H9 (cell line): ENCODE measurements around the gene MIPEP. TPM values are rescaled to one million over a fixed set of nuclear protein-coding genes. Genes with fewer than 3 reads are reported as not detected.

ENCODE experiments used
- DNase-seq: peaks from one replicate; pipeline ENCODE4 v3.0.0-alpha.2; 2017
- H2AFZ ChIP-seq: one replicate; pipeline ENCODE4 v1.6.1; 2013; ENCODE audit warnings: mild to moderate bottlenecking, low read length, control low read depth, moderate library complexity
- H2AK5ac ChIP-seq: 2 replicates; pipeline ENCODE4 v1.6.1; 2013; ENCODE audit warnings: low read length, control low read depth, mixed read lengths; ENCODE audit not compliant: insufficient read length
- H2BK120ac ChIP-seq: one replicate; pipeline ENCODE4 v1.6.1; 2013; ENCODE audit warnings: low read depth, mild to moderate bottlenecking, low read length, control low read depth, inconsistent platforms; ENCODE audit not compliant: poor library complexity, severe bottlenecking
- H2BK12ac ChIP-seq: 2 replicates; pipeline ENCODE4 v1.6.1; 2013; ENCODE audit warnings: low read length, control low read depth, mixed read lengths, low read depth; ENCODE audit not compliant: insufficient read length
- H2BK15ac ChIP-seq: 2 replicates; pipeline ENCODE4 v1.6.1; 2013; ENCODE audit warnings: low read depth, low read length, control low read depth
- H2BK20ac ChIP-seq: one replicate; pipeline ENCODE4 v1.6.1; 2013; ENCODE audit warnings: low read depth, mild to moderate bottlenecking, low read length, control low read depth, inconsistent platforms; ENCODE audit not compliant: poor library complexity, severe bottlenecking
- H2BK5ac ChIP-seq: 2 replicates; pipeline ENCODE4 v1.6.1; 2013; ENCODE audit warnings: low read length, control low read depth, mixed read lengths; ENCODE audit not compliant: insufficient read length
- H3K14ac ChIP-seq: 2 replicates; pipeline ENCODE4 v1.6.1; 2013; ENCODE audit warnings: low read length, control low read depth; ENCODE audit not compliant: insufficient read depth
- H3K18ac ChIP-seq: 2 replicates; pipeline ENCODE4 v1.6.1; 2013; ENCODE audit warnings: low read depth, mild to moderate bottlenecking, mixed read lengths, low read length, control low read depth; ENCODE audit not compliant: insufficient read length
- H3K23ac ChIP-seq: 2 replicates; pipeline ENCODE4 v1.6.1; 2013; ENCODE audit warnings: low read length, control low read depth, mixed read lengths, low read depth; ENCODE audit not compliant: insufficient read length
- H3K23me2 ChIP-seq: 2 replicates; pipeline ENCODE4 v1.6.1; 2013; ENCODE audit warnings: low read depth, mild to moderate bottlenecking, mixed read lengths, low read length, control low read depth; ENCODE audit not compliant: insufficient read length, poor library complexity, severe bottlenecking
- H3K27ac ChIP-seq: 2 replicates; pipeline ENCODE4 v1.5.1; 2013; ENCODE audit warnings: low read length, control low read depth, mixed read lengths, low read depth; ENCODE audit not compliant: insufficient read length
- H3K27me3 ChIP-seq: 2 replicates; pipeline ENCODE4 v1.6.1; 2013; ENCODE audit warnings: low read length, control low read depth, inconsistent platforms; ENCODE audit not compliant: insufficient read depth
- H3K4ac ChIP-seq: 2 replicates; pipeline ENCODE4 v1.6.1; 2013; ENCODE audit warnings: low read depth, mild to moderate bottlenecking, control low read depth, inconsistent platforms, low read length, moderate library complexity
- H3K4me1 ChIP-seq: 2 replicates; pipeline ENCODE4 v1.6.1; 2013; ENCODE audit warnings: low read length, control low read depth, inconsistent platforms; ENCODE audit not compliant: insufficient read depth
- H3K4me2 ChIP-seq: 2 replicates; pipeline ENCODE4 v1.6.1; 2013; ENCODE audit warnings: low read length, control low read depth, mixed read lengths; ENCODE audit not compliant: insufficient read length, insufficient read depth
- H3K56ac ChIP-seq: 2 replicates; pipeline ENCODE4 v1.6.1; 2013; ENCODE audit warnings: low read depth, mild to moderate bottlenecking, mixed read lengths, low read length, control low read depth; ENCODE audit not compliant: insufficient read length
- H3K79me1 ChIP-seq: 2 replicates; pipeline ENCODE4 v1.6.1; 2013; ENCODE audit warnings: low read depth, mild to moderate bottlenecking, moderate library complexity, low read length, control low read depth, inconsistent platforms; ENCODE audit not compliant: insufficient read depth, poor library complexity, severe bottlenecking
- H3K79me2 ChIP-seq: 2 replicates; pipeline ENCODE4 v1.6.1; 2013; ENCODE audit warnings: low read length, control low read depth, inconsistent platforms; ENCODE audit not compliant: insufficient read depth
- H3K9ac ChIP-seq: 2 replicates; pipeline ENCODE4 v1.6.1; 2013; ENCODE audit warnings: low read length, control low read depth, mixed read lengths; ENCODE audit not compliant: insufficient read length; ENCODE audit errors: extremely low read depth
- H3K9me3 ChIP-seq: one replicate; pipeline ENCODE4 v1.6.1; 2013; ENCODE audit warnings: low read depth, low read length, inconsistent platforms; ENCODE audit not compliant: control insufficient read depth
- H3T11ph ChIP-seq: one replicate; pipeline ENCODE4 v1.6.1; 2013; ENCODE audit warnings: mild to moderate bottlenecking, low read length, control low read depth, inconsistent platforms
- H4K20me1 ChIP-seq: one replicate; pipeline ENCODE4 v1.6.1; 2013; ENCODE audit not compliant: control insufficient read depth, insufficient read length, insufficient read depth
- H4K5ac ChIP-seq: 2 replicates; pipeline ENCODE4 v1.6.1; 2013; ENCODE audit warnings: low read depth, mild to moderate bottlenecking, mixed read lengths, low read length, control low read depth; ENCODE audit not compliant: insufficient read length
- H4K8ac ChIP-seq: replicated peaks from 2 replicates; pipeline ENCODE4 v1.6.1; 2013; ENCODE audit warnings: low read length, control low read depth, mixed read lengths, low read depth; ENCODE audit not compliant: insufficient read length
- H4K91ac ChIP-seq: 2 replicates; pipeline ENCODE4 v1.6.1; 2013; ENCODE audit warnings: low read depth, mild to moderate bottlenecking, moderate library complexity, mixed read lengths, low read length, control low read depth; ENCODE audit not compliant: insufficient read length
- H3K27ac Mint-ChIP-seq, 3 experiments: 2 replicates in 2 of 3; 3 replicates in 1 of 3; pipeline ENCODE4 v1.8.0; 2020 to 2021; ENCODE audit warnings: mixed read lengths in 3 of 3, mild to moderate bottlenecking in 1 of 3, moderate library complexity in 1 of 3
- H3K27me3 Mint-ChIP-seq: 2 replicates; pipeline ENCODE4 v1.8.0; 2021; ENCODE audit warnings: low read depth, mild to moderate bottlenecking, moderate library complexity, mixed read lengths
- H3K36me3 Mint-ChIP-seq, 3 experiments: 2 replicates in 2 of 3; 3 replicates in 1 of 3; pipeline ENCODE4 v1.8.0; 2020 to 2021; ENCODE audit warnings: low read depth in 3 of 3, mixed read lengths in 3 of 3; ENCODE audit not compliant: insufficient read depth in 1 of 3
- H3K4me1 Mint-ChIP-seq, 2 experiments: 2 replicates each; pipeline ENCODE4 v1.8.0; 2020; ENCODE audit warnings: mixed read lengths in 2 of 2
- H3K4me3 Mint-ChIP-seq, 2 experiments: 2 replicates in 1 of 2; 3 replicates in 1 of 2; pipeline ENCODE4 v1.8.0; 2020 to 2021; ENCODE audit warnings: mild to moderate bottlenecking in 2 of 2, mixed read lengths in 2 of 2, moderate library complexity in 1 of 2
- H3K9me3 Mint-ChIP-seq, 2 experiments: 2 replicates in 1 of 2; 3 replicates in 1 of 2; pipeline ENCODE4 v1.8.0; 2020; ENCODE audit warnings: mild to moderate bottlenecking in 2 of 2, mixed read lengths in 2 of 2, moderate library complexity in 1 of 2
- WGBS: extraction: QIAGEN DNeasy Blood & Tissue Kit; methylation state at CpG from one replicate; pipeline ENCODE4 v1.1.7; 2013; ENCODE audit warnings: missing lambda C conversion rate, low lambda C conversion rate, mixed read lengths; ENCODE audit not compliant: insufficient read length; ENCODE audit errors: extremely low coverage; 5-methylcytosine and 5-hydroxymethylcytosine counted together
- total RNA-seq: library from RNA; stranded (reverse); gene quantifications from 2 replicates; pipeline ENCODE4 v1.2.1, GENCODE V29; 2021
- TF ChIP-seq, protein P1 (sequence below): fragments of 200-600 bp; sonication (generic); conservative IDR thresholded peaks from 3 replicates; pipeline ENCODE4 v1.8.0; 2021; ENCODE audit warnings: antibody characterized with exemption, mild to moderate bottlenecking

MIPEP gene
- total RNA-seq, 1 experiment from 2014 or later = 18.5 TPM

DNA sequence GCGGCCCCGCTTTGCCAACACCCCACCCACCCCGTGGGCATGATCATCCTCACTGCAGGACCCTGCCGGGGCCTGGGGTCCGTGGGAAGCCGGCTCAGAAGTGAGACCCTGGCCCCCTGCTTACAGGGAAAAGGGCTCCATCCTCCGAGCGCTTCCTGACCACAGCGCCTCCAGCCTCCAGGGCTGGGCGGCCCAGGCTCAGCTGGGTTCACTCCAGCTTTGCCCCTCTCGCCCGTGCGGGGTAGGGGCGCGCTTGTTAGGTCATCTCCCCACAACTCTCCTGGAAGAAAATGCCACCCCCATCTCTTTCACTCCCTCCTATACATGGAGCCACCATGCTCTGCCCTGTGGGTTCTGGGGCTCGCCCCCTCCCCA is 14.7 kb upstream of the MIPEP start:
- Histone ChIP-seq H2BK12ac (no peak overlapping the region), H4K20me1 (no peaks in the 10 kb centered on the region), H2AK5ac (no peak overlapping the region), H3K4me2 (peak overlapping the region; percentile 44), H3K79me1 (no peaks in the 10 kb centered on the region), H3K9ac (no peak overlapping the region), H2BK5ac (no peak overlapping the region), H2BK20ac (no peak overlapping the region), H3T11ph (no peak overlapping the region), H4K5ac (no peak overlapping the region), H3K56ac (no peak overlapping the region), H3K9me3 (no peaks in the 10 kb centered on the region), H3K23ac (no peak overlapping the region), H3K18ac (no peak overlapping the region), H2BK15ac (no peak overlapping the region), H3K27ac (no peak overlapping the region), H3K4me1 (no peaks in the 10 kb centered on the region), H4K91ac (no peak overlapping the region), H3K4ac (no peak overlapping the region), H4K8ac (no peak overlapping the region), H3K27me3 (no peaks in the 10 kb centered on the region), H2BK120ac (no peak overlapping the region), H3K79me2 (no peaks in the 10 kb centered on the region), H3K23me2 (no peaks in the 10 kb centered on the region), H2AFZ (no peak overlapping the region), H3K14ac (peak overlapping the region; percentile 33; the same call in 1 of the 2 replicates)
- Mint-ChIP-seq H3K27ac (no peak overlapping the region), H3K27me3 (no peaks in the 10 kb centered on the region; the same call in 1 of the 2 replicates), H3K9me3 (no peaks in the 10 kb centered on the region), H3K4me3 (peak overlapping the region in 1 of 2 experiments; percentile 17; a peak in 1 of 5 replicates), H3K36me3 (no peaks in the 10 kb centered on the region), H3K4me1 (peaks cover 6 to 11% of the 10 kb centered on the region in 2 experiments; a peak in 1 of 4 replicates)
- WGBS = no CpG with 5 or more reads among the region's 16 CpGs
- TF ChIP-seq, protein P1, sequence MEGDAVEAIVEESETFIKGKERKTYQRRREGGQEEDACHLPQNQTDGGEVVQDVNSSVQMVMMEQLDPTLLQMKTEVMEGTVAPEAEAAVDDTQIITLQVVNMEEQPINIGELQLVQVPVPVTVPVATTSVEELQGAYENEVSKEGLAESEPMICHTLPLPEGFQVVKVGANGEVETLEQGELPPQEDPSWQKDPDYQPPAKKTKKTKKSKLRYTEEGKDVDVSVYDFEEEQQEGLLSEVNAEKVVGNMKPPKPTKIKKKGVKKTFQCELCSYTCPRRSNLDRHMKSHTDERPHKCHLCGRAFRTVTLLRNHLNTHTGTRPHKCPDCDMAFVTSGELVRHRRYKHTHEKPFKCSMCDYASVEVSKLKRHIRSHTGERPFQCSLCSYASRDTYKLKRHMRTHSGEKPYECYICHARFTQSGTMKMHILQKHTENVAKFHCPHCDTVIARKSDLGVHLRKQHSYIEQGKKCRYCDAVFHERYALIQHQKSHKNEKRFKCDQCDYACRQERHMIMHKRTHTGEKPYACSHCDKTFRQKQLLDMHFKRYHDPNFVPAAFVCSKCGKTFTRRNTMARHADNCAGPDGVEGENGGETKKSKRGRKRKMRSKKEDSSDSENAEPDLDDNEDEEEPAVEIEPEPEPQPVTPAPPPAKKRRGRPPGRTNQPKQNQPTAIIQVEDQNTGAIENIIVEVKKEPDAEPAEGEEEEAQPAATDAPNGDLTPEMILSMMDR = no peak
- DNase-seq = no peak
